ENCODE data around the gene SP5. TPM values are rescaled to one million over a fixed set of nuclear protein-coding genes. Genes with fewer than 3 reads are reported as not detected.

The SP5 gene
- total RNA-seq, 4 donors from 2014 or later, result 0.57 to 2.3 (median 1.8) TPM; not detected in 1

GRCh38 chr2:170711196-170711773 is 3.9 kb upstream of the SP5 start:
- Histone ChIP-seq H3K9me3 (no peaks in the 10 kb centered on the region), H3K27ac (no peak overlapping the region), H3K27me3 (peaks cover 0 to 90% (median 21%) of the 10 kb centered on the region in 4 donors), H3K4me3 (no peak overlapping the region), H3K4me1 (peaks cover 19 to 51% (median 23%) of the 10 kb centered on the region in 3 donors), H3K36me3 (no peaks in the 10 kb centered on the region)
- TF ChIP-seq POLR2A (IDR thresholded peaks at IDR 0.05) (no peak), CTCF (IDR thresholded peaks at IDR 0.05) (no peak)
- no peak for DNase-seq
- 18 to 19% methylated on average over 6 to 9 of the region's 9 CpGs for WGBS, 2 donors
- intact Hi-C loops (cut with DNase I), result no loop called here

- intact Hi-C loops (cut with DNase I), result no loop called here
- no peak for TF ChIP-seq CTCF (IDR thresholded peaks at IDR 0.05)
- Histone ChIP-seq H3K36me3 (no peaks in the 10 kb centered on the region), H3K27ac (no peak overlapping the region), H3K4me1 (peaks cover 20 to 58% (median 30%) of the 10 kb centered on the region in 3 donors), H3K4me3 (peak overlapping the region in 1 of 4 donors; percentile 34), H3K27me3 (peaks cover 0 to 97% (median 25%) of the 10 kb centered on the region in 4 donors), H3K9me3 (no peaks in the 10 kb centered on the region)
- 14 to 22% methylated on average over 7 to 27 of the region's 51 CpGs for WGBS, 2 donors
- DNase-seq, result no peak
These were observed 3.1 kb upstream of the SP5 start for GRCh38 chr2:170711774-170712652.

- no peak overlapping the region for H3K27ac ChIP-seq
- no peak for DNase-seq
- H3K4me1 ChIP-seq, result peaks cover 20 to 64% (median 32%) of the 10 kb centered on the region in 3 donors
- 45 to 74% methylated on average over 22 to 23 of the region's 41 CpGs for WGBS, 2 donors
- no peaks in the 10 kb centered on the region for H3K9me3 ChIP-seq
- peak overlapping the region in 1 of 4 donors; percentile 74 for H3K4me3 ChIP-seq
- peaks cover 0 to 98% (median 26%) of the 10 kb centered on the region in 4 donors for H3K27me3 ChIP-seq
- intact Hi-C loops (cut with DNase I), result no loop called here
- TF ChIP-seq POLR2A (IDR thresholded peaks at IDR 0.05) (no peak), CTCF (IDR thresholded peaks at IDR 0.05) (no peak)
- H3K36me3 ChIP-seq, result no peaks in the 10 kb centered on the region
These were observed 2.2 kb upstream of the SP5 start for GRCh38 chr2:170712653-170713542.

- 0% methylated on average over 6 to 8 of the region's 76 CpGs for WGBS, 2 donors
- DNase-seq, result no peak
- H3K36me3 ChIP-seq, result no peaks in the 10 kb centered on the region
- H3K27ac ChIP-seq, result peak overlapping the region in 2 of 4 donors; percentile 61 to 62
- intact Hi-C loops (cut with DNase I), result no loop called here
- TF ChIP-seq CTCF (IDR thresholded peaks at IDR 0.05) (no peak), POLR2A (IDR thresholded peaks at IDR 0.05) (no peak)
- peaks cover 0 to 98% (median 26%) of the 10 kb centered on the region in 4 donors for H3K27me3 ChIP-seq
- H3K9me3 ChIP-seq, result no peaks in the 10 kb centered on the region
- H3K4me3 ChIP-seq, result peak overlapping the region; percentile 43 to 74 (median 52)
- H3K4me1 ChIP-seq, result peaks cover 20 to 64% (median 32%) of the 10 kb centered on the region in 3 donors
These were observed 1.4 kb upstream of the SP5 start for GRCh38 chr2:170713543-170714380.

Measured in esophagus squamous epithelium (tissue), 5 donors.